HG02610 (cell line): Measurements from ENCODE around the gene LCN6.
"Not testable (repeated sequence)": the region's sequence is repeated elsewhere in the genome, so short reads cannot be mapped to it uniquely, and the experiment has no call there.

Source experiments
- ATAC-seq: cut with Tn5 transposase; IDR thresholded peaks from one replicate; pipeline ENCODE4 v1.9.1; 2021; ENCODE audit warnings: mild to moderate bottlenecking, moderate library complexity; ENCODE audit not compliant: unreplicated experiment

The LCN6 gene

GRCh38 chr9:136760424-136760823 lies 12.1 kb upstream of the LCN6 start:
- no peak for ATAC-seq

DNA sequence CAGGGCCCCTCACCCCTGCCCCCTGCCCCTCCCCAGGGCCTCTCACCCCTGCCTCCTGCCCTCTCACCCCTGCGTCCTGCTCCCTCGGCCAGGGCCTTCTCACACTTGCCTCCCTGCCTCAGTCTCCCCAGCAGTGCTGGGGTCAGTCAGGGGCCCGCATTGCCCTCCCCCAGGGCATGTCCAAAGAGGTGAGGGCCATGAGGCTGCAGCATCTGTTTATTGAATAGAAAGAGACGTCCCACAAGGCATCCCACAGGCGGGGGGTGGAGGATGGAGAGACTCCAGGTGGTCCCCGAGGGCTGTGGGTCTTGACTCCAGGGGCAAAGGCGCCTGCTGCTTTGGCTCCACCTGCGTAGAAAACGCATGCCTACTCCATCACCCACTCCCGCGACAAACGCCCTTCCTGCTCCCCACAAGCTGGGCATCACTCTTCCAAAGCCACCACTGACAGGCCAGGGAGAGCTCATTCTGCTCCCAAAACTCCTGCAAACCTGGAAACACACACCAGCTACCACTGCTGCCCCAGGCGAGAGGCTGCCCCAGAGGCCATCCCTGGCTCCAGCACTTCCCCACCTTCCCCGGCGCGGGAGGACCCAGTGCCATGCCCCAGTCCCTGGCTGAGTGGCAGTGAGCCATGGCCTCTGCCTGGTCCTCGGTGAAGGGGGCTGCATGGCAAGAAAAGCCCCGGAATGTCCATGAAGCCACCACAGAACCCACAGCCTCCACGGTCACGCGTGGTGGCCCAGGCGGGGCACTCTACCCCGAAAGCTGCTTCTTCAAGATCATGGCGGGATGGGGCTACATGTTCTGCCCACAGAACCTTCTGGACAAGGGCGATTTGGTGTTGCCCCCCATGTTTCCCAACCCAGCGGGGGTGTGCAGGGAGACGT lies 11.4 kb upstream of the LCN6 start:
- ATAC-seq = no peak

DNA sequence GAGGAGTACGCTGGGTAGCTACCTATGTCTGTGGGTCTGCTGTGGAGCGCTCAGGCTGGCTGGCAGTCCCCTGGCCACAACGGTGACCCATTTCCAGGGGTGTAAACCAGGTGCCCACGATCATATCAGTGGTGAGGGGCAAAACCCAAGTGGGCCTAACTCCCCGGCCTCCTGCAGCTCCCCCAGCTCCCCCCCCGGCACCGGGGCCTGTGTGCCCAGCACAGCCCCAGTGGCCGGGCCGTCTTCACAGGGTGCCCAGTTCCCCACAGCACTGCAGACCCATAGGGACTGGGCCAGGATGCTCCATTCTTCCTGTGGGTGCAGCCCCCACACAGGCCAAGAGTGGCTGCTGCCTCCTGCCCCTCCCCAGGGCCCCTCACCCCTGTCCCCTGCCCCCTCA lies 10.7 kb upstream of the LCN6 start:
- ATAC-seq = no peak

DNA sequence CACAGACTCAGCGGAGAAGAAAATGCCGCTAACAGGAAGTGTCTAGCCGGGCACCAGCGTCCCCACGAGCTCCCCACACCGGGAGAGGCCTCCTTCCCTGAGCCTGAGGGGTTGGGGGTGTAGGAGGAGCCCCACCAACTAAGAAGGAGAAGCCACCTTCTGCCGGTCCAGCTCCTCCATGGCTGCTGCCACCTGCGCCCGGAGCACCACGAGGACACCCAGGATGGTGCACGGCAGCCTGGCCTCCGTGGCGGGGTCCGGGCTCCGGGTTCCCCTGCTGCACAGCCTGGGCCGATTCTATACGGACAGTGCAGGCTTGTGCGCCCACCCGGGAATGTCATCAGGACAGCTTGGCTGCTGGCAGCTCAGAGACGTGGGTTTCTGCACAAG lies 9.4 kb upstream of the LCN6 start:
- no peak for ATAC-seq

DNA sequence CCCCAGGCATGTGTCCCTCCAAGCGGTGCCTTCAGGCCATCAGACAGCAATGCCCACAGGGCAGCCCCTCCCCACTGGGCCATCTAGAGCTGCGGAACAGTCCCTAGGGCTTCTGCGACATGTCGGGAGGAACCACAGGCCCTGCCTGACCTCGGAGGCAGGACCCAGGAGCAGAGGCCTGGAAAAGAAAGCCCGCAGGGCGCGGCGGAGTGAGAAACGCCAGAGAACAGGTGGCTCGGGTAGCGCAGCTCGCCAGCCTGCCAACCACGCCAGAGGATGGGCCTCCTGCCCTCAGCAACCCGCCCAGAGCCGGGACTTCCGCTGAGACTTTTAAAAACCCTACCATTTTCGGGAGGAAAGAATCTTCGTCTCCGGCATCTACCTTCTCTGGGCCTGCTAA lies 9.0 kb upstream of the LCN6 start:
- ATAC-seq = no peak

DNA sequence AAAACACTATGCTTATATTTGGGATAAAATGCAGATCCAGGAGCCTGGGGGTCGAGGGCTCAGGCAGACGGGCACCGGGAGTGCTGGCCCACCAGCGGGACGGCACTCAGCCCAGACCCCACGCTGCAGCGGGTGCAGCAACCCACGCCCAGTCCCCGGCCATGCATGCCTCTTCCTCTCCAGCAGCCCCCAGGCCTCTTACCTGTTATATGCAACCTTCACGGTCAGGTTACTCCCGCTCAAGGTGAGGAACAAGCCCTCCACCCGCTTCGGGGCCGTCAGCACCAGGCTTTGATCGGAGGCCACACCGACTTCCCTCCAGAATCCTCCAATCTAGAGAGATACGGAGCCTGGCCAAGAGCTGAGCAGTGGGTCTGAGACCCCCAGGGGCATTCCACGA lies 8.5 kb upstream of the LCN6 start:
- ATAC-seq = no peak

GRCh38 chr9:136756134-136756438 lies 7.8 kb upstream of the LCN6 start:
- ATAC-seq = no peak

GRCh38 chr9:136755302-136756133 lies 7.2 kb upstream of the LCN6 start:
- not testable (repeated sequence) for ATAC-seq

- no peak for ATAC-seq
Measured at GRCh38 chr9:136754626-136755301, 6.4 kb upstream of the LCN6 start.

GRCh38 chr9:136754059-136754572 lies 5.8 kb upstream of the LCN6 start:
- ATAC-seq = no peak

DNA sequence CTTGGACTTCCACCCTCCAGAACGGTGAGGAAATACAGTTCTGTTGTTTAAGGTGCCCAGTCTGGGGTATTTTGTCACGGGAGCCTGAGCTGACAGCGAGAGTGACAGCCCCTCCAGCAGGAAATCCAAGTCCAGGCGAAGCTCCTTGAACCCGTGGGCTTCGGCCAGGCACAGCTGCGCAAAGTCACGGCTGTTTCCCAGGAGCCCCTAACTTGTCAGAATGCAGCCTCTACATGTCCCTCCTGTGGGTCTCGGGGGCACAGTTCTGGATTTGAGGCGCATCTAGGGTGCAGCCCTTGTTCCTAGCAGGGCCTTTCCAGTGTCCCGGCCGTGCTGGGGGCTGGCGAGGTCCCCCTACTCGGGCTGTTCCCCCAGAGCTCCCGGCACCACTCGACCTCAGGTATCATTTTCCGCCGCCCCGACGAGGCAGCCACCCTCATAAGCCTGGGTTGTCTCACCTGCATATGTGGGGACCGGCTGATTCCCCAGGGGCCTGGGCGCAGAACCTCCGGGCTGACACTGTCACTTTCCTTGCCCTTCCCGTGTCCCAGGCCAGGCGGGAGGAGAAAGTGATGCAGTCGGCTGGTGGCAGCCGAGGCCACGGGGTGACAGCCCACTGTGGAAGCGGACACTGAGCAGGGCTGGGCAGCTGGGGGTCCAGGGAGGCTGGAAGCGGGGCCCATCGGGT lies 5.2 kb upstream of the LCN6 start:
- ATAC-seq = no peak

- no peak for ATAC-seq
Measured at GRCh38 chr9:136751814-136752213, 3.5 kb upstream of the LCN6 start.

- ATAC-seq = no peak
Measured at GRCh38 chr9:136751244-136751643, 2.9 kb upstream of the LCN6 start.

DNA sequence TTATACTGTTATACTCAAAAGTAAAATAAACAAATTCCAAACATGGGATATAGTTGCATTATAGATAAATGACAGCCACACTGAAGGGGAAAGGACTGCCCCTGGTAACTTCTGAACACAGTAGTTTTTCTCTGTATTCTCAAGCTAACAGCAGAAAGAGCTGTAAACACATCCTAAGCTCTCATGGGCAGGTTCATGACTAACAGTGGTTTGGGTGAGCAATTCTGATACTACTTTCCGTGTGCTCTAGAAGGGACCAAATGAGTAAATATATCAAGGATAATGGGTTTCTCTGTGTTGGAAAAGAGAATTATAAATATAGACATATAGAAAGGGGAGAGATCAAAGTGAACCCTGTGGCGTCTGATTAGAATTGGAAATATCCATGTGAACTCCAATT lies 2.2 kb upstream of the LCN6 start:
- ATAC-seq = no peak

DNA sequence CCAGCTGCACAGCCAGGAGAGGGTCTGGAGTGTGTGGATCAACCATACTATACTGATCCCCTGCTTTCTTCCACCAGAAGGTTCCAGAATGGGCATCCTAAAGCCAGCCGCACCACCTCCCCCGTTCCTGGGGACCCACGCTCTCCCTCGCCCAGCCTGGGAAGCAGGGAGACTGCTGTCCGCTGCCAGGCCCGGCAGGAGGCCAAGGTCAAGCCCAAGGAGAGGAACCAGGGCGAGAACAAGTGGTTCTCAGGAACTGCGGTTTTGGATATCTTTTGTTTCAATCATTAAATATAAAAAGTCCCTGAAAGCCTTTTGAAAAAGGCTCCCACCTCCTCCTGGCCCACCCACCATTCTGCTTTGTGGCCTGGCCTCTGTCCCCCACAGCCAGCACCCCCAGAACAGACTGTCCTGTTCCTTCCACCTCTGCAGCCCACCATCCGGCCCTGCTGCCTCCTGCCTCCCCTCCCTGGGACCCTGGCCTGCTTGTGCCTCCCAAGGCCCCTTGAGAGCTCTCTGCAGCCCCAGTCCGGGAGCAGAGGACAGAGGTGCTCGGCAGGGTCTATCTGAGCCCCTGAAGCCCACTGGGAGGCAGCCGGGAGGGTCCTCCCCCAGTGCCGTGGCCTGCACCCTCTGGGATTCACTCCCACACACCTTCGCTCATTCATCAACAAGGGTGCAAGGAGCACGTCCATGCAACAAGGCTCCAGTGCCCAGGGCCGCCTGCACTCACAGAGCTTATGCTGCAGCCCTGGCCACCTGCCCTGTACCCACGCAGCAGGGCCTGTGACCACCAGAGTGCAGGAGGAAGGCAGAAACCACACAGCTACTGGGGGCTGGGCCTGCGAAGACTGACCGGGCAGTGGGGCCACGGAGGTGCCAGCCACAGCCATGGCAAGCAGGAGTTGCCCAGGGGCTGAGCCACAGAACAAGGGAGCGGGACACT lies 614 bp upstream of the LCN6 start:
- ATAC-seq = no peak

DNA sequence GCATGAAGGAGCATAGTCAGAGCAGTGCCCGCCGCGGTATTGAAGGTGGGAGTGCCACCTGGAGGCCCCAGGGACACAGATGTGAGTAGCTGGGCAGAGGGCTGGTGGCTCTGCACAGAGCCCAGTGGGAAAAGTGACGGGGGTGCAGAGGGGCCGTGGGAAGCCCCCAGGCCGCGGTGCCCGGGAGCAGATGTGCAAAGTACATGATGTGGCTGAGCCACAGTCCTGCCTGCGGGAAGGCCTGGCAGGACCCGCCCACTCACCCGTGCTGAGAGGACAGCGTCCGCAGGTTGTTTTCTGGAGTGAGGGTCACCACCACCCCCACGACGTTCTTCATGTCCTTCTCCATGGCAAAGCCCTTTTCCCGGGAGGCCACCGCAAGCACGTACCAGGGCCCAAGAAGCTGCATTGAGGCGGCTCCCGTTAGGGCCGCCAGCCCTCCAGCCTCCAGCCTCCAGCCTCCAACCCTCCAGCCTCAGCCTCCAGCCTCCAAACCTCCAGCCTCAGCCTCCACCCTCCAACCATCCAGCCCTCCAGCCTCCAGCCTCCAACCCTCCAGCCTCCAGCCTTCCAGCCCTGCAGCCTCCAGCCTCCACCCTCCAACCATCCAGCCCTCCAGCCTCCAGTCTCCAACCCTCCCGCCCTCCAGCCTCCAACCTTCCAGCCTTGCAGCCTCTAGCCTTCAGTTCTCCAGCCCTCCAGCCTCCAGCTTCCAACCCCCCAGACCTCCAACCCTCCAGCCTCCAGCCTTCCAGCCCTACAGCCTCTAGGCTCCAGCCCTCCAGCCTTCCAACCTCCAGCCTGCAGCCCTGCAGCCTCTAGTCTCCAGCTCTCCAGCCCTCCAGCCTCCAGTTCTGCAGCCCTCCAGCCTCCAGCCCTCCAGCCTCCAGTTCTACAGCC lies 914 bp downstream of the LCN6 start:
- ATAC-seq = no peak

DNA sequence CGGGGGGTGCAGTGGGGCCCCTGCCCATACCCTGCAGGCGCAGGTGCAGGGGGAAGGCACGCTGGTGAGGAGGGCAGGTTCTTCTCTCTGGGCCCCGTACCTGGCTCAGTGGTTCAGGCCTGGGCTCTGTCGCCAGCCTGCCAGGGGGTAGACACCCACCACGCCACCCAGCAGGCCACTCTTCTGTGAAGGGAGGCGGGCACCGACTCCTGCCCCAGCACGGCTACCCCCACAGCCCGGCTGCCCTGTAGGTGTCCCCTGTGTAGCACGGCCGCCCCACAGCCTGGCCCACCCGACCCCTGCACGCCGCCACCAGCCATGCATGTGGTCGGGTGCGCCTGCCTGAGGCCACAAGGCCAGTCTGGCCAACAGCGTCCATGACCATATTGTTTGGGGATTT lies 1.7 kb downstream of the LCN6 start:
- no peak for ATAC-seq

DNA sequence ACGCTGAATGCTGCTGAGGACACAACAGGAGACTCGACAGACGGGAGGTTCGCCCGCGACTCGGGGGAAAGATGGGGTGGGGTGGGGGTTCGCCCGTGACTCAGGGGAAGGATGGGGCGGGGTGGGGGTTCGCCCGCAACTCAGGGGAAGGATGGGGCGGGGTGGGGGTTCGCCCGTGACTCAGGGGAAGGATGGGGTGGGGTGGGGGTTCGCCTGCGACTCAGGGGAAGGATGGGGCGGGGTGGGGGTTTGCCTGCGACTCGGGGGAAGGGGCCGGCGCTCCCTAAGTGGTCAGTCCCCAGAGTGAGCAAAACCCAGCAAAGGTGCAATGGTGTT lies 2.2 kb downstream of the LCN6 start:
- ATAC-seq = no peak
